Measurements from ENCODE around the gene GPR132.

GPR132 gene

DNA sequence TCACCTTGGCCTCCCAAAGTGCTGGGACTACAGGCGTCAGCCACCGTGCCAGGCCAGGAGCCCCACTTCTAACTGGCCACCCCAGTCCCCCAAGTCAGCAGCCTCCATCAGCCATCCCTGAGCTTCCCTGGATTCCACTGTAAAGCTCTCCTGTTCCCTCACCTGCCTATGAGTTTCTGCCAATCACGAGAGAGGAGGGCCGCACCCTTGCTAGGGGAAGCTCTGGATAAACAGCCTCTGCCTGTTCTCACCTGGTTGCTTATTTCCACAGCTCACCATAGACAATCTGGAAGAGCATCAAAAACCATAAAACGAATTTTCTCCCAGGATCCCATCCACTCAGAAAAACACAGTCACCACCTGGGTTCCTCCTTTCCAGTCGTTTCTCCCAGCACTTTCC is 49.3 kb downstream of the GPR132 start:
- DNase-seq: no peak

DNA sequence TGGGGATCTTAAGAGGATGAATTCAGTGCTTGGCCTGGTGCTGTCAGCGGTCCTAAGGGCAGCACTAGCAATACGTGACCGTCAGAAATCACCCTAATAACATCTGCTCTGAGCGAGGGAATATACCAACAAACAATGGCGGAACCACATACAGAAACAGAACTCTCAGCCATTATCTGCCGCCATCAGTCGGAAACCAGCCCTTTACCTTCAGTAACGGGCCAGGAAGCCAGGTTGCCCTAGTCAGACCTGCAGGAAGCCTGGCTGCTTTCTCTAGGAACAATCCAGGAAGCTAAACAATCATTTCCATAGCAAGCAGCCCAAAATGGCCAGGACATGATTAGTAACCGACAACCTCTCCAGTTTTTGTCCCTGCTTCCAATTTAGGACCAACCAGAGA is 50.0 kb downstream of the GPR132 start:
- DNase-seq: no peak

DNA sequence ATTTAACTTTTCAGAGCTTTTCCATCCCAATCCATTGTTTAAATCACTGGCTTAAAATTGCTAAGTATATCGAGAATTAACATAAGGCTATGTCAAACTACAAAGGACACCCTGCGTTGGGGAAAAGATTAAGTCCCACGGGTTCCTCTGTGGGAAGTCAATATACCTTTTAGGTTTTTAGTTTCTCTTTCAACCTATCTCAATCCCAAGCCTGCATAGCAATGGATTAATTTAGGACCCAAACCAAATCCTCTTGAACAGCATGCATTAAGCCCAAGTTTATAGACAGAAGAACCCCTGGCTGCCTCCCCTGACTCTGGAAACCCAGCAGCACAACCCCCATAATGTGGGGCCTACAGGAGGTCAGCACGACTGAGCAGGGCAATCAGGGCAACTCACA is 50.6 kb downstream of the GPR132 start:
- DNase-seq: no peak

DNA sequence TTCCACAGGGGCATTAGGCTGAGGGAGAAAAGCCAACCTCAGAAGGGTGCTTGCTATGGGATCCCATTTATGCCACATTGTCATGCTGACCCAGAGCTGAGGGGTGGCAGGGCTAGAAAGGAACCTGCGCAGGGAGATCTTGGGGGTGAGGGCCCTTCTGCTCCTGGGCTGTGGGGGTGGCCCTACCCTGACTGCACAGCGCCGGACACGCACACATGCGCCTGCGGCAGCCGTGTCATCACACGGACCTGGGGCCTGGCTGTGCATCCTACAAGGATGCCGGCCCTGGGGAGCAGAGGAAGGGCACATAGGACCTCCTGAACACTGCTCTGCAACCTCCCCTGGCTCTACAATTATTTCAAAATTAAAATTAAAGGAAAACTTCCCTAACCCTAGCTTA is 51.2 kb downstream of the GPR132 start:
- DNase-seq: no peak

DNA sequence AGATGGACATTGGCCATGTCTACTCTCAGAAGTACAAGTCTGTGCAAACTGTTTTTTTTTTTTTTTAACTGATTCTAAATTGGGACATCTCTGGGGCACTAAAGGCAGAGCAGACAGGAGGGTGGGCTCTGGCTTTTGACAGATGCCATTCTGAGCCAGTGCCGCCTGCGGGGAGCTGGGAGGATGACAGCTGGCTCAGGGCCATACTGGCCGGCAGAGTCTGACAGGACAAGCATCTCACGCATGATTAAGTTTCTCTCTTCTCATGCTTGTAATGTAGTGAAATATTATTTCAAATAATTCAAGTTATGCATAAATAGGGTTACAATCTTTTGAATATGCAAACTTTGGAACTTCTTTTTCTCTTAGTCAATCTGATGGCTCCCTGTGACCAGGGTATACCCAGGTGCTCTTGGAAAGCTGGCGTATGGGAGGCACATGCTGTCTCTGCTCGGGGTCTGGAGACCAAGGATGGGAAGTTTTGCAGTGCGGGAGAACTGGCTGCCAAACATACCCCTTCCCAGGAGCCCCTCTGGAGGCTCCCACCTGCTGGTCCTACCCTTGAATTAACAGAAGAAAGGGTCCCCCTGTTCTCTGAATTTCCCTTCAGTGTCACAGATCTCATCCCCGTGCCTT is 52.0 kb downstream of the GPR132 start:
- no peak for DNase-seq

DNA sequence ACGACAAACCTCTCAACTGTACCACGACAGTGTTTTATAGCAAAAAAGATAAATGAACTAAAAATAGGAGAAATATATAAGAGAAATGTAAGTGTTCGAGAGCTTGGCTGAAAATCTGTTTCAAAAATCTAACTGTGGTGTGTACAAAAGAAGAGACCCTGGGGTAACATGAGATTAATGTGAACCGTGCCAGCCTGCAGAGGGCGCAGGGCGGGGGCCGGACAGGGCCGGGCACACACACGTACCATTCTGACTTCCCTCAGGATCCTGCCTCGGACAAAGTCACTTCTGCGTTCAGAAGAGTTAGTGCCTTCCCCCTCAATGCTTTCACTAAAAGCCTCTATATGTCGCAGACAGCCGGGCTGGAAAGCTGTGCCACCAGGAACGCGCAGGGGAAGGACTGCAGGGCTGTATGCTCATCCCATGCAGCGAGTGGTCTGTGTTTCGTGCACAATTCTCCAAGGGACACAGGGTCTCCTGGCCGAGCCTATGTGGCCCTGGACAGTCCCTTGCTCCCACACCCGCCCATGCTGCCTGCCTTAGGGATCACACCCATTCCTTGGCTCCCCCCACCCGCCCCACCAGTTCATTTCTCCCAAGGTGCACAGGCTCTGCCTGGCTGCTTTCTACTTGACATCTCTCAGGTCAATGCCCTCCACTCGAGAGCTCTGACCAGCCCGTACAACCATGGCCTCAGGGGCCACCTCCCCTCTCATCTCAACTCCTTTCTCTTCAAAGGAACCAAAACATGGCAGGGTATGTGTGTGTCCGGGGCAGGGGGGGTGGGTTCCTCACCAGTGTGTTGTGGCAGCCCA is 52.9 kb downstream of the GPR132 start:
- DNase-seq: no peak

DNA sequence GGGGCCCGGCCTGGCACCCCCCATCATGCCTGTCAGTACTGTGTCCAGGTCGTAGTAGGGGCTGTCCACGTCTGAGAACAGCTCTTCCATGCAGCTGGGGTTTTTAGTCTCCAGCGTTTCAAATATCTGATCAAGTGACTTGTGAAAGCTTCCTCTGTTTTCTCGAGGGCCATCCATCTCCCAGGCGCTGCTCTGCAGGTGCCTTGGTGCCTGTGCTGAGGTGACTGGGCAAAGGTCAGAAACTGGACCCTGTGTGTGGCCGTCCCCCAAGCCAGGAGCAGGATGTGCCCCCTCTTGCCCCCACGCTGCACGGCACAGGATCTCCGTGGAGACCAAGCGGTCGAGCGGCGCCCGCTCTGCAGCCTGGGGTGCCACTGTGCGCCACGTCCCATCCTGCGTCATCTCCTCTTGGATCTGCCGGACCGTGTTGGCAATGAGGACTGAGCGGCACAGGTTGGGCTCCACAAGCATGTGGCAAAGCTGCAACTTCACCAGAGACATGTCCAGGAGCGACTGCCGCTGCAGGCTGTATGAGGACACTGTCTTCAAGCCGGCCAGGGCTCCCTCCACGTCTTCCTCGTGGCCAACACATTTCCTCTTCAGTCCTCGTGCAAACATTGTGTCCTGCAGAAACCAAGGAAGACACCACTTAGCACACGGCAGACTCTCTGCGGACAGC is 53.8 kb downstream of the GPR132 start:
- DNase-seq: no peak

DNA sequence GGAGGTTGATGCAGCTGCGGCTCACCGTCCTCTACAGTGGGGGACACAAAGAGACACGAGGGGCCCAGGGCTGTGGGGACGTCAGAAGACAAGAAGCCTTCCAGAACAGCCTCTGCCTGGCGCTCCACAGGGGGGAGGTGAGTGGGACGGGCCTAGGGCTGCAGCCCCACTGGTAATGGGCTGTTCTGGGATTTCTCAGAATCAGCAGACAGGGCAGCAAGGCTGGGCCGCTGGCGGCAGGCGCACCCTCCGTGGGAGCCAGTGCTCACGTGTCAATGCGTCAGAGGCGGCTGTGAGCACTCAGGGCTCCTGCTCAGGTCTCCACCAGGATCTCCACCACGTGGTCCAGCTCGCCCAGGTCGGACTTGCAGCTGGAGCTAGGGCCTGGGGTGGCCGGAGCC is 54.3 kb downstream of the GPR132 start:
- DNase-seq: no peak

DNA sequence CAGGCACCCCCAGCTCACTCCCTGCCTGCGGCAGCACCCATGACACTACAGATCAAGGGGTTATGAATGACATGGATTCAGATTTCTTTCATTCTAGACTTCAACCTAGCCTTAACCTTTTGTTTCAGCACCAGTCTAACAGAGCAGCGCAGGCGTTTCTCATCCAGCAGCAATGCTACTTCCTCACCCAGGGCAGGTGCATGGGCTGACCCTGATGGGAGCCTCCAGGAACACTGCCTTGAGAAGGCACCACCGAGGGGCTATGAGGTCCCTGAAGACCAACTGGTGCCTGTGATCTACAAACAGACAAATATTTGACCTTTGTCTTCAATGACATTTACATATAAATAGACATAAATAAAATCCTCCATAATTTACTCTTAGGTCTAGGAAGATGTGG is 55.1 kb downstream of the GPR132 start:
- no peak for DNase-seq

DNA sequence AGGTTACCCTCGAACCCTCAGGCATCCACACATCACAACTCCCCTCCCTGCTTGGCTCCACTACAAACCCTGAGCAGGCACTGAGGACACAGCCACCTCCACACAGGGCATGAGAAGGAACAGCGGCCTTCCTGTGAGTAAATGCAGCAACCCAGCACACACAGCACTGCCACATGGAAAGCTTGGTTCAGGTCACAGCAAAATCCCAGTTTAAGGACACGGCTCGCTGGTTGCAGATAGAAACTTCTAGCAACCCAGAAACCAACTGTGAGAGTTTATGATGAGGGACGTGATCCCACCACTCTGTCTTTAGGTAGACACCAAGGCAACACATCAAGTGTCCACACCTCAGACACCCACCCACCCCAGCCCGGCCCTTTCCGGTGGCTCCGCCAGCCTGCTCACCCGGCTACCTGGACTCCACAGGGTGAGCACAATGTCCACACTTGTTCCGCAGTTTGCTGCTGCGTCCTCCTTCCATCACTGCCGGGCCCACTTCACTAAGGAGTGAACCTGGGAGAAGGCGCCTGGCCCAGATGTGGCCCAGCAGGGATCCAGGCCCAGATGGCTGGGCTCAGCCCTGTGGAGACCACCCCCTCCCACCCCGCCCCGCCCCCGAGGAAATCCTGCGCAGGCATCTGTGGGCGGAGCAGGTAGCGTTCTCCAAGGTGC is 57.5 kb downstream of the GPR132 start:
- no peak for DNase-seq

DNA sequence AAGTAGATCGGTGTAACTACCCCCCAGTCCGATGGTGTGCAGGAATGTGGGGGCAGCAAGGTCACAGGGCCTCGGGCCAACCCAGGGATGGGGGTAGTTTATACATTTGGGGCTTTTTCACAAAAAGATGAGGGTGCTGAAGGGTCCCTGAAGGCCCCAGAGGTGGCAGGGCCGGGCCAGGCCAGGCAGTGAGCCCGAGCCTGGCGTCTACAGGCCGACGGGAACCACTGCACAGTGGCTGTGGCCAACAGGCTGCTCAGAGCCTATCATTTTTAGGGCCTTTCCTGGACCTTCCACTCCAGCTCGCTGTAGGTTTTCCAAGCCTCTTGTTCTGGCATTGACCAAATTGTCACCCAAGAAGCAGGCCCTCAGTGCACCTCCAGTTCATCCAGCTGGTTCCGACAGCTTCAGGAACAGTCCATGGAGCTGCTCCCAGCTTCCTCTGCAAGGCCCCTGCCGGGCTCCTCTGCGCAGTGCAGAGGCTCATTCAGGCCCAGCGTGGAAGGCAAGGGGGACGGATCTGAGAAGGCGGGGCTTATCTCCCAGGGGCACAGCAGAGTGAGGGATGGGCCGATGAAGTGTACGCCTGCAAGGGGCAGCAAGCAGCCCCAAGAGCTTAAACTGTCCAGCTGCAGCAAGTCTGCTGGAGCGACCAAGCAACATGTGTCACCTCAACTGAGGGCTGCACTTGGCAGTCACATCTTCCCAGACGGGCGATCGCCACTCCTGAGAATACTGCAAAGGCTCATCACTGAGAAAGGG is 58.2 kb downstream of the GPR132 start:
- DNase-seq: no peak

DNA sequence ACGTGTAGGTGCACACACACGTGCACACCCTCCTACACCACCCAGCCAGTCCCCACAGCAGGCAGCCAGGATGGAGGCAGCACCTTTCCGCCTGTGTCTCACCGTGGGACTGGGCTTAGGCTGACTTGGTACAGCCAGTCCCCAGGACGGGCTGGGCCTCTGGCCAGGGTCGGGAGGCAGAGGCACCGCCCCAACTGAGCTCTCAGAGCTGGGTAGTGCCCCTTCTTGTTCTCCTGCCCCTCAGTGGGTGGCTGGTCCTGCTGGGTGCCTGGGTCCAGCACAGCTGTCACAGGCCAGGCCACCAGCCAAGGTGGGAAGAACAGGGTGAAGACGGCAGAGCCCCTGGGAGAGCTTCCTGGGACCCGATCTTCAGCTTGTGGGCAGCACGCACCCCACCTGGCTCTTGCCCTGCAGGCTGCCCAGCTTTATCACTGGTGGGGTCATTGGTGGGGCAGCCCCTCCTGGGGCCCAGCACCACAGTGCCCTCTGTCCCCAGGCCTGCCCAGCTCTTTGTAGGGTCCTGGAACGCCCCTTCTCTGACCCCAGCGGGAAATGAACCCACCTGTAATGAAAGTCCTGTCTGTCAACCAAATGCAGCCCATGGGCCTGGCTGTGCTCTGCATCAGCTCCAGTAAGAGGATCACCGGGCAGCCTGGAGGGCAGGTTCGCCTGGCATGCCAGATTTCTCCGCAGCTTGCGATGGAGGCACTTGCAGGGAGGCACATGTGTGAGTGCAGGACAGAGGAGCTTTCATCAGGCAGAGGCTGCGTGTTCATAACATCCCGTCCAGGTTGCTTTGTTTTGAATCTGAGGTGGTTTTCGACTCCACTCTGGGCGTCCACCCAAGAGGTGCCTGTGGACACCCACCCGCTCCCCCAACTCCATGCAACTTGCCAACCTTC is 59.0 kb downstream of the GPR132 start:
- no peak for DNase-seq

DNA sequence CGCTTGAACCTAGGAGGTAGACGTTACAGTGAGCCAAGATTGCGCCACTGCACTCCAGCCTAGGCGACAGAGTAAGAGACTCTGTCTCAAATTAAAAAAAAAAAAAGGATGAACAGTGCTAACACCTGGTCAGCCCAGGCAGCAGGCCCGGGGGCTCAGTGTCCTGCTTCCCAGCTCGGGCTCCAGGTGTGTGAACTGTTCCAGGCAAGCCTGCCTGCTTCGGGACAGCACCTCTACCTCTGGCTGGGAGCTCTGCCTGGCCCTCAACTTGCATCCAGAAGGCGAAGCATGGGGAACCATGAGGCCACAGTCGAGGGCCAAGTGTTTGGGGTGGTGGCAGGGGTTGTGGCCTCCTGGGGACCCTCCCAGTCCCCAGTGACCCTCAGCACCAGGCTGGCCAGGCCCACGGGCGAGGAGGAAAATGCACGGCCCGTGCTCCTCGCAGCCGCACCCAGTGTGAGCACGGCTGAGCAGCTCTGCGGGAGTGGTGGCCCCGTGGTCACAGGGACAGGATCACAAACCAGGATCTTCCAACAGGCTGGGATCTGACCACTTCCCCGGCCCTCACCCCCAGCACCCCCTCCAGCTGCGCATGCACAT is 59.8 kb downstream of the GPR132 start:
- no peak for DNase-seq
